ENCODE measurements around the gene REPS2.
"Not testable (repeated sequence)": the region's sequence is repeated elsewhere in the genome, so short reads cannot be mapped to it uniquely, and the experiment has no call there.

Gene REPS2

DNA sequence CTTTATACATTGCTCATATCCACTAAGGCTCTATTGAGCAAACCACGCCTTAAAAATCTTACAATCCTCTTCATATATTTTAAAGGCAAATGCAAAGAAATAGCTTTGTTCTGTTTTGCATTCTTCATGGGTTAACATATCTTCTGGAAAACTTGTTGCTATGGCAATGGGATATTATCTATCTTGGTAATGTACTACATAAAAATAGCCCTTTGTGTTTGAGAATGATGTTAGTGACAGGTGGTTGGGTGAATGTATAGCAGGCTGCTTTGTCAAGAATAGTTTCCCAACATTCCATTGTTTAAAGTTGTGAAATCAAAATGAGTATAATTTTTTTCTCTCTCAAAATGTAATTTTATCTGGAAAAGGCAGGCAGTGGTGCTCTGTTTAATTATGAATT is 16.8 kb downstream of the REPS2 start:
- no peak for FAIRE-seq
- no peak for DNase-seq (ENCODE audit: low spot score)

DNA sequence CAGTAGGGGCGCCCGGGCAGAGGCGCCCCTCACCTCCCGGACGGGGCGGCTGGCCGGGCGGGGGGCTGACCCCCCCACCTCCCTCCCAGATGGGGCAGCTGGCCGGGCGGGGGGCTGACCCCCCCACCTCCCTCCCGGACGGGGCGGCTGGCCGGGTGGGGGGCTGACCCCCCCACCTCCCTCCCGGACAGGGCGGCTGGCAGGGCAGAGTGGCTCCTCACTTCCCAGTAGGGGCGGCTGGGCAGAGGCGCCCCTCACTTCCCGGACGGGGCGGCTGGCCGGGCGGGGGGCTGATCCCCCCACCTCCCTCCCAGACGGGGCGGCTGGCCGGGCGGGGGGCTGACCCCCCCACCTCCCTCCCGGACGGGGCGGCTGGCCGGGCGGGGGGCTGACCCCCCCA is 18.5 kb downstream of the REPS2 start:
- not testable (repeated sequence) for FAIRE-seq; DNase-seq (ENCODE audit: low spot score)

DNA sequence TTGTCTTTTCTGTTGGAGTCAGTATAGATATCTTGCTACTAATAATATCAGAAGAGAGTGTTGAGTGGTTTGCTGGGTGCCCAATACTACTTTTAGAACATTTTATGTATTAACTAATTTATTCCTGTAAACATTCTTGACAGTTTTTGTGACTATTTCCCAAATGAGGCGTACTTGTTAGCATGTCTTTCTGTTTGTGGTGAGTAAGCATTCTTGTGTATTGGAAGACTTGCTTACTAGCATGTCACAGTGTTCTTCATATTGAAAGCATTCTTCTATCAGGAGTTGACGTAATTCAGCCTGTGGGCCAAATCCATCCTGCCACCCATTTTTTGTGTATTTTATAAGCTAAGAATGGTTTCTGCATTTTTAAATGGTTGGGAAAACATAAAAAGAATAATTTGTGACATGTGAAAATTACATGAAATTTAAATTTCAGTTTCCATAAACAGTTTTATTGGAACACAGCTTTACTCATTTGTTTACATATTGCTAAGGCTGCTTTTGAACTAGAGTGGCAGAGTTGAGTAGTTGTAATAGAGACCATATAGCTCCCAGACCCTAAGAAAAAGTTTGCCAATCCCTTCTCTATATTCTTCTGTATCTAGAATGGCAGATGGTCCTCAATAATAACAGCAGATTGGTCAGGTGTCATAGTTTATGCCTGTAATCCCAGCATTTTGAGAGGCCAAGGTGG is 20.4 kb downstream of the REPS2 start:
- DNase-seq (ENCODE audit: low spot score) (no peak), FAIRE-seq (no peak)

DNA sequence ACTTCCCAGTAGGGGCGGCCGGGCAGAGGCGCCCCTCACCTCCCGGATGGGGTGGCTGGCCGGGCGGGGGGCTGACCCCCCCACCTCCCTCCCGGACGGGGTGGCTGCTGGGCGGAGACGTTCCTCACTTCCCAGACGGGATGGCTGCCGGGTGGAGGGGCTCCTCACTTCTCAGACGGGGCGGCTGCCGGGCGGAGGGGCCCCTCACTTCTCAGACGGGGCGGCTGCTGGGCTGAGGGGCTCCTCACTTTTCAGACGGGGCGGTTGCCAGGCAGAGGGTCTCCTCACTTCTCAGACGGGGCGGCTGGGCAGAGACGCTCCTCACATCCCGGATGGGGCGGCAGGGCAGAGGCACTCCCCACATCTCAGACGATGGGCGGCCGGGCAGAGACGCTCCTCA is 22.3 kb downstream of the REPS2 start:
- DNase-seq (ENCODE audit: low spot score); FAIRE-seq: not testable (repeated sequence)

DNA sequence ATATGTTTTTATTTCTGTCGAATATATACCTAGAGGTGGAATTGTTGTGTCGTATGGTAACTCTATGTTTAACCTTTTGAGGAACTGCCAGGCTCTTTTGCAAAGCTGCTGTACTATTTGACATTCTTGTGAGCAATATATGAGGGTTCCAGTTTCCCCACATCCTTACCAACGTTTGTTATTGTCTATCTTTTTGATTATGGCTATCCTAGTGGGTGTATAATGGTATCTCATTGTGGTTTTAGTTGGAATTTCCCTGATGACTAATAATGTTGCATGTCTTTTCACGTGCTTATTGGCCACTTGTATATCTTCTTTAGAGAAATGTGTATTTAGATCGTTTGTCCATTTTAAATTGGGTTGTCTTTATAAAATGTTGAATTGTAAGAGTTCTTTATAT is 24.5 kb downstream of the REPS2 start:
- DNase-seq (ENCODE audit: low spot score) (no peak), FAIRE-seq (no peak)

DNA sequence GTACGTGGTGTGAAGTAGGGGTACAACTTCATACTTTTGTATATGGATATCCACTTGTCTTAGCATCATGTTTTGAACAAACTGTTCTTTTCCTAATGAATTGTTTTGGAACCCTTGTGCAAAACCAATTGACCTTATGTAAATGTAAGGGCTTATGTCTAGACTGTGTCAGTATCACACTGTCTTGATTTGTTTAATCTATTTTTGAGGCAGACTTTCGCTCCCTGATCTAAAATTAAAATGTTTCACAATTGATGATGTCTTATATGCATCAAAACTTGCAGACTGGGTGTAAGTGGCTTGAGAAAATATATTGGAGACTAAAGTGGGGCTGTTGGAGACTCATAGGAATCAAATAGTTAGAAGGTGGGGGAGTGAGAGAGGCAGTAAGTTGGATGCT is 25.2 kb downstream of the REPS2 start:
- FAIRE-seq (no peak), DNase-seq (ENCODE audit: low spot score) (no peak)

DNA sequence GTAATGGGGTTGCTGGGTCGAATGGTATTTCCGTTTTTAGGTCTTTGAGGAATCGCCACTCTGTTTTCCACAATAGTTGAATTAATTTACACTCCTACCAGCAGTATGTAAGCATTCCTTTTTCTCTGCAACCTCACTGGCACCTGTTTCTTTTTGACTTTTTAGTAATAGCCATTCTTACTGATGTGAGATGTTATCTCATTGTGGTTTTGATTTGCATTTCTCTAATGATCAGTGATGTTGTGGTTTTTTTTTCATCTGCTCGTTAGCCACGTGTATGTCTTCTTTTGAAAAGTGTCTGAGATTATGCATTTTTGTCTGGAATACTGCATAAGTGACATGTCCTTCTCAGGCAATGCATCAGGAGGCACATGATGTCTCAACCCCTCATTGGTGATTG is 28.8 kb downstream of the REPS2 start:
- FAIRE-seq (no peak), DNase-seq (ENCODE audit: low spot score) (no peak)

DNA sequence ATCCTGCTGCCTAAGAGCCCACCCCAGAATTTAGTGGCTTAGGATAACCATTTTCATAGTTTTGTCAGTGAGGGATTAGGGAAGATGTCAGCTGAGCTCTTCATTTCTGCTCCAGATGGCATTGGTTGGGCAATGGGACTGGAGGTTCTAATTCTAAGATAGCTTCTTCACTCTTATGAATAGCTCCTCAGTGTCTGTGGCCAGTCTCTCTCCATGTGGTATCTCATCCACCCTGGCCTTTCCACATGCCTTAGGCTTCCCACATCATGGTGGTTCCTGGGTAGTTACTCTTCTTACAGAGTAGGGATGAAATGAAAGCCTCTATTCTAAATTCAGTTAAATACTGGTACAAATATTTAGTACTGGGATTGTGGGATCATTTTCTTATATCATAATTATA is 31.3 kb downstream of the REPS2 start:
- no peak for FAIRE-seq
- no peak for DNase-seq (ENCODE audit: low spot score)

DNA sequence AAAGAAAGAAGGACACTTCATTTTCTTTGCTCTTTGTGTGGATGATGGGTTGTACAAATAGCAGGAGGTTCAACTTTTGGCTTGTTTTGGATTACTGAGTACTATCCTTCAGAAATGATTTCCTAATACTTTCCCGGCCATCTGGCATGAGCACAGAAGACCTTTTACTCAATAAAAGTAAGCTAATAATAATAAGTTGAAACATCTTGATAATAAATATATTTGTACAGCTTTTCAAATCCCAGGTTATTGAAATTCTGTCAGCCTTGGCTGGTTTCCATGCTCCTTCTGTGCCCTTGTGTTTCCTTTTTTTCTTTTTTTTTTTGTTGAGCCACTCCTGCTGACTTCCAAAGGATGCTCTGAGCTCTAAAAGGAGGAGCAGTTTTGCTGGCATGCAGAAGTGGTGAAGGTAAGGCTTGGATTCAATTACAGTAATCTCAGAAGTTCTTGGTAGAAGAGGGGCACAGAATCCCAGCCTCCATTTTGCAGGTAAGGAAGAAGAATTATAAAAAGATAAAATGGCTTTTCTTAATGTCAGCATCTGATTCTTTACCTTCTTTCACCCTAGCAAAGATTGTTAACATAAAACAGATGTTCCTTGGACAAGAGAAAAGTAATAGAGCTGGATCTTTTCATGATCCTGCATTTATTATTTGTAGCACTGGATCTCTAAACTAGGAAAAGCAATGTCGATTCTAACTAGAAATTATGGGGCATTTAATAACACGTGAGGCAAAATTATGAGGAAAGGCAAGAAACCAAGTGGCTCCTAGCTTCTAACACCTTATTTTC is 31.9 kb downstream of the REPS2 start:
- no peak for FAIRE-seq
- DNase-seq (ENCODE audit: low spot score) = no peak

DNA sequence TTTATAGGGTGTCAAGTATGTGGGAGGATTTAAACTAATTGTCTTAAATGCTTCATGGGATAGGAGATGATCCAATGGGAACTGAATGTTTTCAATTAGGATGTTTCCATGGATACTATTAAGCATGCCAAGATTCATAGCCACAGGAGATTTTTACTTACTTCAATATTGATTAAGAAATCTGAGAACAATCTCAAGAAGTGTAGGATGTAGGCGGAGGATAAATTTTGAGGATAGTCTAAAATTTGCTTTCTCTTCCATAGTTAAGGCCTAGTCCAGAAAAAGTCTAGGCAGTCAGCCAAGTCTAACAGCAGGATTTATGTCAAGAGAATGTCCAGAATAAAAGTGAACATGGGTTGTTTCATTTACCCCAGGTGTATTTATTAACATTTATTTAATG is 32.8 kb downstream of the REPS2 start:
- FAIRE-seq (no peak), DNase-seq (ENCODE audit: low spot score) (no peak)

DNA sequence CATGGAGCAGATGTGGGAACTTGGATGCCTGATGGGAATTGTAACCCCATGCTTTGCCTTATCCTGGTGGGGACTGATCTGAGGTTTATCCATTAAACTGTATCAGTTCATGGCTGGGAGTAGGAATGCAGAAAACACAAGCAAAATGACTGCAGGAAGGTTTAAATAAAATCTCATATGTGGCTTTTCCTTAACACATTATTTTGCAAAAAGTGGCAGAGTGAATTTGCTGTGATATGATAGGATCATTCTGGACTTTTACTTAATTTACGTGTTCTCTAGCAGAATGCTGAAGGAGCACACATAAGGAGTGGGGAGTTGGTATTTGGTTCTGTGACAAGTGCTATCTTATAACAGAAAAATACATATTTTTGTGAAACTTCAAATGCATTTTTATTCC is 34.8 kb downstream of the REPS2 start:
- FAIRE-seq = no peak
- no peak for DNase-seq (ENCODE audit: low spot score)

DNA sequence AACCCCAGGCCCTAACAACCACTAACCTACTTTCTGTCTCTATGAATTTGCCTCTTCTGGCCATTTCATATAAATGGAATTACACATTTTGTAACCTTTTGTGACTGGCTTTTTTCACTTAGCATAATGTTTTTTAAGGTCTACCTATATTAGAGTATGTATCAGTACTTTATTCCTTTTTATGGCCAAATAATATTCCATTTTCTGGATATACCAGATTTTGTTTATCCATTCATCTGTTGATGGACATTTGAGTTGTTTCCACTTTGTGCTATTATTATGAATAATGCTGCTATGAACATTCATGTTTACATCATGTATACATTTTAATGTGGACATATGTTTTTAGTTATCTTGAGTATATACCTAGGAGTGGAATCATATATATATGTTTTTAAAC is 35.5 kb downstream of the REPS2 start:
- DNase-seq (ENCODE audit: low spot score) (no peak), FAIRE-seq (no peak)

DNA sequence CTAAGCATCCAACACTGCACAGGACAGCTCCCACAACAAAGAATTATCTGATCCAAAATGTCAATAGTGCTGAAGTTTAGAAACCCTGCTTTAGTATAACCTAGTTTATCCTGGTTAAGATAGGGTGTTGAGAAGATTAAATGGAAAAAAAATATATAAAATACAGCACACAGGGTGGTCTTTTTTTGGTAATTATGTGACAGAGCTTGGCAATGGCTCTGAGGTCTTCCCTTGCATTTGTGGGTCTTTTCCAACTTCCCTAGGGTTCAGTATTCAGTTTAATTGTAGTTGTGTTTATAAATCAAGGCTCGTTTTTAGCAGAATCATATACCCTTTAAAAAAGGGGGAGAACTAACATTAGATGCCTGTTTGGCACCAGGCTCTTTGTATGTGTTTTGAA is 36.6 kb downstream of the REPS2 start:
- FAIRE-seq = no peak
- no peak for DNase-seq (ENCODE audit: low spot score)

DNA sequence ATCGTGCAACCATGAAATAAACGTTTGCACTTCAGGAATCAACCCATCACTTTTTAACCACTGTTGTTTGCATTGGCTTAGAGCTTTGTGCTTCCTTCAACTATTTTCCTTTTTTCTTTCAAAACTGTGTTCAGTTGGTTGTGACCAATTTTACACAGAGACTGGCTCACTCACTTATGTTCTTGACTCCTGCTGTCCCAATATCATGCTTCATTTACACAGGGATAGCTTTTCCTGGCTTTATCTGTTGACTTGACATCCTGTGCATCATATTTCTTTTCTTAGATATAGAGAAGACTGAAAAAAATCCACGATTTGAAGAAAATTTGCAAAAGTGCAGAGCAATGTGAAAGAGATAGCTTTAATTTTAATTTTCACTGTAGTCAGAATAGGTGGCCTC is 38.8 kb downstream of the REPS2 start:
- no peak for FAIRE-seq

DNA sequence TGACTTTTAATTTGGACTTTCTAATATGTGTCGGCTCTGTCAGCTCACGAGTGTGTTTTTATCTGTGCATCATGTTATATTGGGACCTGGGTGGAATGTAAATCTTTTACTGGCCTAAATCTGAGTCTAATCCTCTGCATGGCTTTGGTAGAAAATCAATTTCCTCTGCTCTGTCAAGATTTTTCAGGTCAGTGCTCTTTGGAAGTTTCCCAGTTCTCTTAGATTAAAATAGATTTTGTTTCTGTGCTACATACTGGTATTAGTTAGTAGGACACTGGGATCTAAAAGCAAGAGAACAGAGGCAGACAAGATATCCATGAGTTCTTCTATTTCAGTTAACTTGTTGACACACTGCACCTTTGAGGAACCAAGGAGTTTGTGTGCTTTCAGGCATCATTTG is 39.7 kb downstream of the REPS2 start:
- FAIRE-seq (no peak), DNase-seq (ENCODE audit: low spot score) (no peak)

More for the DNA sequence above, 38.8 kb downstream of the REPS2 start:
- no peak for DNase-seq (ENCODE audit: low spot score)

DNA sequence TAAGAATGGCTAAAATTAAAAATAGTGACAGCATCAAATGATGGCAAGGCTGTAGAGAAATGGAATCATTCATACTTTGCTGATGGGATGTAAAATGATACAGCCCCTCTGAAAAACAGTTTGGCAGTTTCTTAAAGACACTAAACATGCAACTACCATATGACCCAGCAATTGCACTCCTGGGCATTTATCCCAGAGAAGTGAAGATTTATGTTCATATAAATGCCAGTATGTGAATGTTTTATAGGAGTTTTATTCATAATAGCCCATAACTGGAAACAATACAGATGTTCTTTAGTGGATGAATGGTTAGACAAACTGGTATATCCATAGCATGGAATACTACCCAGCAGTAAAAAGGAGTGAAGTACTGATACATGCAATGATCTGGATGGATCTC is 43.3 kb downstream of the REPS2 start:
- no peak for DNase-seq (ENCODE audit: low spot score)
- FAIRE-seq = no peak

DNA sequence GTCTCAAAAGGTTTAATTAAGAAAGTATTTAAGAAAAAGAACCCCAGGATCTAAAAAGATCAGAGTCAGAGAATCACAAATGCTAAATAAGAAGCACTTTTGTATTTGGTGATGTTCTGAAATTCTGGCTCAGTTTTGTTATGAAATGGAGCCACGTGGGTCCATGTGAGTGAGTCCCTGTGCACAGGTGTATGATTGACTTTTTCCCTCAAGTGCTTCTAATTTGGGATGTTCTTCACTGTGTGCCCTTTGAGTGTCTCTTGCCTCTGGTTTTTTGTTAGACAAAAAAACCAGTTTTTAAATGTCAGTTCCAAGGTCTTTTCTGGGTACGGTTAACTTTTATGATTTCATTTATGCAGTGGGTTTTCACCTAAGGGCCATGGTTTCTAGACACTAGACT is 44.4 kb downstream of the REPS2 start:
- no peak for FAIRE-seq
- DNase-seq (ENCODE audit: low spot score) = no peak

DNA sequence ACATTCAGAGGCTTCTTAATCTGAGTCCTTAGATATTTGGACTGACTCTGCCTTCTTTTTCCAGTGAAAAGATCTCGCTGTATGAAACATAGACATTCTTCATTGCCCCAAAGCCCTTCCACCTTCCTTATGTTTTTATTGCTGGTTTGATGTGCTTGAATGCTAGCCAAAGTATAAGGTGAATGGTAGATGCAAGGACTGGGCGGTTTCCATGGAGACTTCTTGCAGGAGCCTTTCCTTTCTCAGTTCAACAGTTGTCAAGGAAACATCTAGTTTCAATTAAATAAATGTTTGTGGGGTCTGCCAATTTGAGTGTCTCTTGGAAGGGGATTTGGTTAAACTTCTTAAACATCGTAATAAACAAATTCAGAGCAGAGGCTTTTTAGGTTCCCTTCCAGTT is 46.0 kb downstream of the REPS2 start:
- FAIRE-seq (no peak), DNase-seq (ENCODE audit: low spot score) (no peak)

DNA sequence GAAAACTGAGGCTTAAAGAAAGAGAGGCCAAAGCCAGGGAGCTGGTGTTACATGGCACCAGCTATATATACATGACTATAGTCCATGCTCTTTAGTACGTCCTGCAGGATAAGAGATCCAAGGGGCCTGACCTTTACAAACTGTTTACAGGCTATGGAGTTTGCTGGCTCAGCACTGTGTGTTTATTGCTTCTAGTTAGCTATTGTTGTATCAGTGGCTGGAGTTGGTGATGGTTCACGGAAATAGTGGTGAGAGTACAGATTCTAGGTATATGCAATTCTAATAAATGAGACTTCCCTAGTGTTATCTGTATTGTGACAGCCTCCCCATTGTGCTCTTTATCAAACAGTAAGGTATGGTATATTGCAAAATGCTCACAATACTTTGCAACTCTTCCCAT is 46.5 kb downstream of the REPS2 start:
- FAIRE-seq (no peak), DNase-seq (ENCODE audit: low spot score) (no peak)

DNA sequence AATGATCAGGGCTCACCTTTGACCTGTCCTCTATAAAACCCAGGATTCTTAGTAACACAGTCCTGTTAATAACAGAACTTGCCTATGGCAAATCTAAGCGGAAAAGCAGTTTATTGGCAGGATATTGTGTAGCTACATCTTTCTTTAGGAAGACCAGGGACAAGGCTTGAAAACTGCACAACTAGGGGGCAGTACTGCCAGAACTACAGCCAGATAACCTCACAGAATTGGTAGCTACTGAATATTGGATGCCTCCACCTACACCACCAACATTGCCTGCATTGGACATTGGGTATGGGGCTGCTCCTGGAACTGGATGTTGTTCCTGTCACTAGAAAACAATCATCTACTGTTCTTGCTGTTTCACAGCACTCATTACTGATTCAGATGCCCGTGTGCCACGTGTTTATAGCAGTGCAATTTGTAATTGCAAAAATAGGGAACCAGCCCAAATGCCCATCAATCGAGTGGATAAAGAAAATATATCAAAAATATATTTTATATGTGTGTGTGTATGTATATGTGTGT is 47.4 kb downstream of the REPS2 start:
- DNase-seq (ENCODE audit: low spot score) (no peak), FAIRE-seq (no peak)

DNA sequence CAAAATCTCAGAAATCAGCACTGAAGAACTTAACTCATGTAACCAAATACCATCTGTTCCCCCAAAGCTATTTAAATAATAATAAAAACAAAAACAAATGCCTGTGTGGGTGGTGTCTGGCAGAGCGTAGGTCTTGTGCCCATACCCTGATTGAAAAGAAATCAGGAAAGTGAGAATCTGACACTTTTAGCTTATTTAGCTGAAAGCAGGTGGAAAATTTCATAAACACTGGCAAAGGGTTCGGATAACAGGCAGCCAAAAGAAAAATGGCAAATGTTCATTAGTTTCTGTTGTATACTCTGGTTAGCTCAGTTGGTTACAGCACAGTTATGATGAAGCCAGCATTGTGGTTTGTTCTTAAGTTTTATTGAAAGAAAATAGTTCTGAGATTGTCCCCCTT is 48.3 kb downstream of the REPS2 start:
- no peak for DNase-seq (ENCODE audit: low spot score)
- no peak for FAIRE-seq

DNA sequence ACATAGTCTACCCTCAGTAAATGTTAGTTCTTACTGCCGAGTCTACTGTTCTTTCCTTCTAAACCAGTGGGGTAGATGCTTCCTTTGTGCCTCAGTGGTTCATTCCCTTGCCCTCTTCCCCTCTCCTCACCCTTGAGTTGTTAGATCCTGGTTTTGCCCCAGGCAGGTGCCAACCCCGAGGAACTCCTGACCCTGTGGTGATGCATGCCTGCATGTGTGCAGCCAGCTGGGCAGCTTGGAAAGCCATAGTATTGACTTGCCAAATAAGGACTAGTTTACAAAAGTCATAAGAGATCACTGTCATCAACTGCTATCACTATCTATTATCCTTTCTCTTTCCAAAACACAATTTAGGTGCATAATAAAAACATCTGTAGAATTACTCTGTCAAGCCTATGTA is 50.9 kb downstream of the REPS2 start:
- DNase-seq (ENCODE audit: low spot score) (no peak), FAIRE-seq (no peak)

DNA sequence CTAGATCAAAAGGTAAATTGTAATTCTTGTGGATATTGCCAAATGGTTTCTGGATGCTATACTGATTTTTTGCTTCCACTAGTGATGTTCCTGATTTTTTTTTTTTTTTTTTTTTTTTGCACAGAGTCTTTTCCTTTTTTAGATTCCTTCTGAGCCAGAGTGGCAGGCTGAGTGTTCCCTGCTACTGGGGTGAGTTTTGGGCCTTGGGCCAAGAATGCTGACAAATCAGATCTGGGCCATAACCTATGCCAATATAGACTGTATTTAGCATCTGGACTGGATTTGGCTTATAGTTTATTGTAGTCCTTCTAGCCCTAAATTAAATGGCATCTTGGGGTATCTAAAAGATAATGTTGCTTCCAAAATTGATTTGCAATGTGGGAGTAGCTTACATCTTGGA is 52.8 kb downstream of the REPS2 start:
- no peak for FAIRE-seq
- DNase-seq (ENCODE audit: low spot score) = no peak
